Measurements from ENCODE around the gene PDE2A.

PDE2A gene

GRCh38 chr11:72704783-72705265 lies 30.6 kb upstream of the PDE2A start:
- no peak for DNase-seq (ENCODE audit: low read depth)

- no peak for DNase-seq (ENCODE audit: low read depth)
Measured at GRCh38 chr11:72704028-72704782, 30.0 kb upstream of the PDE2A start.

GRCh38 chr11:72703267-72704008 lies 29.2 kb upstream of the PDE2A start:
- no peak for DNase-seq (ENCODE audit: low read depth)

GRCh38 chr11:72702577-72703241 lies 28.5 kb upstream of the PDE2A start:
- DNase-seq (ENCODE audit: low read depth): no peak

- DNase-seq (ENCODE audit: low read depth): no peak
Measured at GRCh38 chr11:72702096-72702495, 27.9 kb upstream of the PDE2A start.

- DNase-seq (ENCODE audit: low read depth): no peak
Measured at GRCh38 chr11:72701466-72701865, 27.2 kb upstream of the PDE2A start.

- no peak for DNase-seq (ENCODE audit: low read depth)
Measured at GRCh38 chr11:72700146-72700545, 25.9 kb upstream of the PDE2A start.

GRCh38 chr11:72697814-72698213 lies 23.6 kb upstream of the PDE2A start:
- no peak for DNase-seq (ENCODE audit: low read depth)

- no peak for DNase-seq (ENCODE audit: low read depth)
Measured at GRCh38 chr11:72696866-72697700, 22.9 kb upstream of the PDE2A start.

- no peak for DNase-seq (ENCODE audit: low read depth)
Measured at GRCh38 chr11:72695354-72695753, 21.1 kb upstream of the PDE2A start.

- no peak for DNase-seq (ENCODE audit: low read depth)
Measured at GRCh38 chr11:72693271-72693968, 19.2 kb upstream of the PDE2A start.

GRCh38 chr11:72692498-72693237 lies 18.4 kb upstream of the PDE2A start:
- DNase-seq (ENCODE audit: low read depth): no peak

GRCh38 chr11:72690166-72690565 lies 15.9 kb upstream of the PDE2A start:
- no peak for DNase-seq (ENCODE audit: low read depth)

GRCh38 chr11:72688929-72689328 lies 14.7 kb upstream of the PDE2A start:
- DNase-seq (ENCODE audit: low read depth): no peak

- no peak for DNase-seq (ENCODE audit: low read depth)
Measured at GRCh38 chr11:72688486-72688885, 14.3 kb upstream of the PDE2A start.

- no peak for DNase-seq (ENCODE audit: low read depth)
Measured at GRCh38 chr11:72687326-72687725, 13.1 kb upstream of the PDE2A start.

- DNase-seq (ENCODE audit: low read depth): no peak
Measured at GRCh38 chr11:72686639-72687220, 12.5 kb upstream of the PDE2A start.

- DNase-seq (ENCODE audit: low read depth): no peak
Measured at GRCh38 chr11:72685560-72686480, 11.6 kb upstream of the PDE2A start.
